ENCODE measurements around the gene OMA1.

Gene OMA1

GRCh38 chr1:58441699-58442098 is 104.8 kb downstream of the OMA1 start:
- TF ChIP-seq CTCF (IDR thresholded peaks at IDR 0.05): no peak
- Histone ChIP-seq H3K36me3 (no peaks in the 10 kb centered on the region), H3K4me3 (no peak overlapping the region), H3K27ac (no peak overlapping the region), H3K9me3 (no peaks in the 10 kb centered on the region), H3K4me1 (no peaks in the 10 kb centered on the region), H3K27me3 (no peaks in the 10 kb centered on the region)
- DNase-seq: no peak
- intact Hi-C loops (cut with DNase I; ENCODE audit: low total_unique reads): no loop called here

- Histone ChIP-seq H3K27me3 (no peaks in the 10 kb centered on the region), H3K36me3 (no peaks in the 10 kb centered on the region), H3K27ac (no peak overlapping the region), H3K4me1 (no peaks in the 10 kb centered on the region), H3K9me3 (no peaks in the 10 kb centered on the region), H3K4me3 (no peak overlapping the region)
- TF ChIP-seq CTCF (IDR thresholded peaks at IDR 0.05): no peak
- intact Hi-C loops (cut with DNase I; ENCODE audit: low total_unique reads): no loop called here
- no peak for DNase-seq
Observed at GRCh38 chr1:58440696-58441095, 105.8 kb downstream of the OMA1 start.

GRCh38 chr1:58439946-58440345 is 106.6 kb downstream of the OMA1 start:
- no peak for TF ChIP-seq CTCF (IDR thresholded peaks at IDR 0.05)
- Histone ChIP-seq H3K27me3 (no peaks in the 10 kb centered on the region), H3K36me3 (no peaks in the 10 kb centered on the region), H3K4me1 (no peaks in the 10 kb centered on the region), H3K9me3 (no peaks in the 10 kb centered on the region), H3K27ac (no peak overlapping the region), H3K4me3 (no peak overlapping the region)
- intact Hi-C loops (cut with DNase I; ENCODE audit: low total_unique reads): no loop called here
- no peak for DNase-seq

GRCh38 chr1:58438468-58438867 is 108.1 kb downstream of the OMA1 start:
- Histone ChIP-seq H3K27ac (no peak overlapping the region), H3K36me3 (no peaks in the 10 kb centered on the region), H3K4me3 (no peak overlapping the region), H3K4me1 (no peaks in the 10 kb centered on the region), H3K9me3 (no peaks in the 10 kb centered on the region), H3K27me3 (no peaks in the 10 kb centered on the region)
- no peak for TF ChIP-seq CTCF (IDR thresholded peaks at IDR 0.05)
- DNase-seq: no peak
- intact Hi-C loops (cut with DNase I; ENCODE audit: low total_unique reads): no loop called here

GRCh38 chr1:58437623-58438022 is 108.9 kb downstream of the OMA1 start:
- DNase-seq: no peak
- Histone ChIP-seq H3K4me3 (no peak overlapping the region), H3K27me3 (no peaks in the 10 kb centered on the region), H3K4me1 (peaks cover 0 to 5% (median 0%) of the 10 kb centered on the region in 4 donors), H3K36me3 (no peaks in the 10 kb centered on the region), H3K9me3 (no peaks in the 10 kb centered on the region), H3K27ac (no peak overlapping the region)
- TF ChIP-seq CTCF (IDR thresholded peaks at IDR 0.05): no peak
- intact Hi-C loops (cut with DNase I; ENCODE audit: low total_unique reads): no loop called here

GRCh38 chr1:58436615-58437297 is 109.8 kb downstream of the OMA1 start:
- H3K27me3 ChIP-seq: no peaks in the 10 kb centered on the region
- no peak overlapping the region for H3K4me3 ChIP-seq
- no peak overlapping the region for H3K27ac ChIP-seq
- peaks cover 0 to 7% (median 0%) of the 10 kb centered on the region in 4 donors for H3K4me1 ChIP-seq
- H3K9me3 ChIP-seq: no peaks in the 10 kb centered on the region
- no peak for DNase-seq
- H3K36me3 ChIP-seq: no peaks in the 10 kb centered on the region
- no peak for TF ChIP-seq CTCF (IDR thresholded peaks at IDR 0.05)
- intact Hi-C loops (cut with DNase I; ENCODE audit: low total_unique reads): no loop called here

Data from tibial artery (tissue), 4 donors.